ENCODE results near the gene FGD3.
A peak's percentile ranks its signal among the peaks of the same experiment; 100 is the strongest.

Gene FGD3

DNA sequence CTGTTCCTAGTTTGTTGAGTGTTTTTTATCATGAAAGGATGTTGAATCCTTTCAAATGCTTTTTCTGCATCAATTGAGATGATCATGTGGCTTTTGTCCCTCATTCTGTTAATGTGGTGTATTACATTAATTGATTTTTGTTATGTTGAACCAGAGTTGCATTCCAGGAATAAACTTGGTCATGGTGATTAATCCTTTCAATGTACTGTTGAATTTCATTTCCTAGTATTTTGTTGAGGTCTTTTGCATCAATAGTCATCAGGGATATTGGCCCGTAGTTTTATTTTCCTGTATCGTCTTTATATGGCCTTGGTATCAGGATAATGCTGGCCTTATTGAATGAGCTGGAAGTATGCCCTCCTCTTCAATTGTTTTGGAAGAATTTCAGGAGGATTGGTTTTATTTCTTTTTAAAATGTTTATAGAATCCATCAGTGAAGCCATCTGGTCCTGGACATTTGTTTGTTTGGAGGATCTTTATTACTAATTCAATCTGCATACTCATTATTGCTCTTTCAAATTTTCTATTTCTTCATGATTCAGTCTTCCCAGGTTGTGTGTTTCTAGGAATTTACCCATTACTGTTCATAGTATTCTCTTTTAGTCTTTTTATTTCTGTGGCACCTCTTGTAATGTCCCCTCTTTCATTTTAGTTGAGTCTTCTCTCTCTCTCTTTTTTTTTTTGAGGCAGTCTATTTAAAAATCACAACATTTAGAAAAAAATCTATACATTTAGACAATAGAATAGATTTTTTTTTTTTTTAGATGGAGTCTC, 32.1 kb downstream of the FGD3 start:
- H3K9ac ChIP-seq (ENCODE audit: low read depth, low read length), result no peak overlapping the region
- no peak overlapping the region for H3K4me3 ChIP-seq (ENCODE audit: low read length)
- H3K4me1 ChIP-seq (ENCODE audit: insufficient read depth, low read length), result no peaks in the 10 kb centered on the region
- no peaks in the 10 kb centered on the region for H3K27me3 ChIP-seq (ENCODE audit: insufficient read depth, low read length)
- H3K9me3 ChIP-seq (ENCODE audit: insufficient read depth, low read depth, low read length), result peaks cover 35% of the 10 kb centered on the region
- H3K36me3 ChIP-seq (ENCODE audit: insufficient read depth, low read length), result no peaks in the 10 kb centered on the region
- no peak overlapping the region for H3K27ac ChIP-seq (ENCODE audit: low read depth, low read length)
- WGBS, result 94% methylated on average over 2 of the region's 2 CpGs

DNA sequence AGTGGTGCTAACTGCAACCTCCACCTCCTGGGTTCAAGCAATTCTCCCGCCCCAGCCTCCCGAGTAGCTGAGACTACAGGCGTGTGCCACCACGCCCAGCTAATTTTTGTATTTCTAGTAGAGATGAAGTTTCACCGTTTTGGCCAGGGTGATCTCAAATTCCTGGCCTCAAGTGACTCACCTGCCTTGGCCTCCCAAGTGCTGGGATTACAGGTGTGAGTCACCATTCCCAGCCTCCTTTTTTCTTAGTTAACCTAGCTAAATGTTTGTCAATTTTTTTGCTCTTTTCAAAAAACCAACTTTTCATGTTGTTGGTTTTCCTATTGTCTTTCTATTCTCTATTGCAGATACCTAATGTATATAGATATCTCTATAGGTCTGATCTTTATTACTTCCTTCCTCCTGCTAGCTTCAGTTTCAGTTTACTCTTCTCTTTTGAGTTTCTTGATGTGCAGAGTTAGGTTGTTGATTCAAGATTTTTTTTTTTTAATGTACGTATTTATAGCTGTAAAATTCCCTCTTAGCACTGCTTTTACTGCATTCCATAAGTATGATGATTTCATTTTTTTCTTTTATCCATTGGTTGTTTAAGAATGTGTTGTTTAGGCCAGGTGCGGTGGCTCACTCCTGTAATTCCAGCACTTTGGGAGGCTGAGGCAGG, 32.9 kb downstream of the FGD3 start:
- whole genome bisulfite sequencing, result 89% methylated on average over 6 of the region's 7 CpGs
- no peak overlapping the region for H3K9ac ChIP-seq (ENCODE audit: low read depth, low read length)
- H3K27me3 ChIP-seq (ENCODE audit: insufficient read depth, low read length), result no peaks in the 10 kb centered on the region
- H3K4me3 ChIP-seq (ENCODE audit: low read length), result no peak overlapping the region
- H3K27ac ChIP-seq (ENCODE audit: low read depth, low read length), result no peak overlapping the region
- no peaks in the 10 kb centered on the region for H3K36me3 ChIP-seq (ENCODE audit: insufficient read depth, low read length)
- no peaks in the 10 kb centered on the region for H3K4me1 ChIP-seq (ENCODE audit: insufficient read depth, low read length)
- peaks cover 43% of the 10 kb centered on the region for H3K9me3 ChIP-seq (ENCODE audit: insufficient read depth, low read depth, low read length)

DNA sequence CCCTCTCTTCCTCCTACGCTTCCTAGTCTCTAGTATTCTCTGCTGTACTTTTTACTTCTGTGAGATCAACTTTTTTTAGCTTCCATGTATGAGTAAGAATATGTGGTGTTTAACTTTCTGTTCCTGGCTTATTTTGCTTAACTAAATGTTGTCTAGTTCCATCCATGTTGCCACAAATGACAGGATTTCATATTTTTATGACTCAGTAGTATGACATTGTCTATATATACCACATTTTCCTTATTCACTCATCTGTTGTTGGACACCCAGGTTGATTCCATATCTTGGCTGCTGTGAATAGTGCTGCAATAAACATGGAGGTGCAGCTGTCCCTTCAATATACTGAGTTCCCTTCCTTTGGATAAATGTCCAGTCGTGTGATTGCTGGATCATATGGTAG, 34.8 kb downstream of the FGD3 start:
- Histone ChIP-seq H3K36me3 (ENCODE audit: insufficient read depth, low read length) (no peaks in the 10 kb centered on the region), H3K9me3 (ENCODE audit: insufficient read depth, low read depth, low read length) (peaks cover 59% of the 10 kb centered on the region), H3K27me3 (ENCODE audit: insufficient read depth, low read length) (no peaks in the 10 kb centered on the region), H3K4me3 (ENCODE audit: low read length) (no peak overlapping the region), H3K9ac (ENCODE audit: low read depth, low read length) (no peak overlapping the region), H3K4me1 (ENCODE audit: insufficient read depth, low read length) (no peaks in the 10 kb centered on the region), H3K27ac (ENCODE audit: low read depth, low read length) (no peak overlapping the region)
- 93% methylated on average over 1 of the region's 2 CpGs for WGBS

DNA sequence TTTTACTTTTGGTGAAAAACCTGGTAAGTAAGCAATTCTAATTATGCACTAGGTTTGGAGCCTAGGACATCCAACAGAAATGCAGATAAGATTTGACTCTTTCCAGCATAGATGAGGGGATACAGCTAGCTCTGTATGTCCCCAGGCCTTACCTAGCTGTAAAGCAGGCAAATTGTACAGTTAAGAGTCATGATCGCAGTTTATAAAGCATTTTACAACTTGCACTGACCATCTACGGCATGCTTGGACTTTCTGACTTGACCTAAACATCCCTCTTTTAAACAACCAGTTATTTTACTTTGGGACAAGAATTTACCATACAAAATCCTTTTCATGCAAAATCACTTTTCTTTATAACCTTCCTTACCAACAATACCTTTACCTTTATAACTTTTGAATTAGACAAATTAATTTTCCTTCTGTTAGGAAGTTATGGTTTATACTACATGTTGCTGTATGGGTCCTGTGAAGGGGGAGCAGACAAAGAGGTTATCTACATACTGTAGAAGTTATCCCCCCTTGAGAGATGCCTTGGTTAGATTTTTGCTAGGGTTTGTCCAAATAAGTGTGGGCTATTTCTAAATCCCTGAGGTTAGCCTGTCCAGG, 36.8 kb downstream of the FGD3 start:
- no peaks in the 10 kb centered on the region for H3K36me3 ChIP-seq (ENCODE audit: insufficient read depth, low read length)

DNA sequence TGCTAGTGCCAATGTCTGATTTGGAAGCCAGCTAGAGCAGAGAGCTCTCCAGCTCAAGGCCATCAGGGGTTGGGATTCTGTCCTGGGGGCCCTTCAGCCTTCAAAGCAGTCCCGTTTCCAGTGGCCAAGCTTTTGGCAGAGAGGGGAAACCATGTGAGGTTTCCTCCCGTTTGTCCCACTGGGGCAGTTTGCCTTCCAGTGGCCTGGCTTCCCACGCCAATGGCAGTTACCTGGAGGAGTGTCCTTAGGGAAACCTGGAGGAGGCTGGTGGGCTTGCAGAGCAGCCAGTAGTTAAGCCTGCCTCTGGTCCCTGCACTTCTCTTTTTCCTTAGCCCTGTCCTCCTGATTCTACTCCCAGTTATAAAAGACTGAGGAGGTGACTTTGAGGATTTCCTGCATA, 37.7 kb downstream of the FGD3 start:
- peaks cover 11% of the 10 kb centered on the region for H3K4me1 ChIP-seq (ENCODE audit: insufficient read depth, low read length)
- H3K27ac ChIP-seq (ENCODE audit: low read depth, low read length), result no peak overlapping the region
- no peaks in the 10 kb centered on the region for H3K36me3 ChIP-seq (ENCODE audit: insufficient read depth, low read length)
- H3K9ac ChIP-seq (ENCODE audit: low read depth, low read length), result no peak overlapping the region
- no peaks in the 10 kb centered on the region for H3K27me3 ChIP-seq (ENCODE audit: insufficient read depth, low read length)
- 95% methylated on average over 3 of the region's 3 CpGs for WGBS
- H3K4me3 ChIP-seq (ENCODE audit: low read length), result no peak overlapping the region
- peaks cover 76% of the 10 kb centered on the region for H3K9me3 ChIP-seq (ENCODE audit: insufficient read depth, low read depth, low read length)

More for the DNA sequence above, 36.8 kb downstream of the FGD3 start:
- 74% methylated on average over 2 of the region's 2 CpGs for WGBS
- Histone ChIP-seq H3K9me3 (ENCODE audit: insufficient read depth, low read depth, low read length) (peaks cover 76% of the 10 kb centered on the region), H3K27ac (ENCODE audit: low read depth, low read length) (no peak overlapping the region), H3K9ac (ENCODE audit: low read depth, low read length) (no peak overlapping the region), H3K27me3 (ENCODE audit: insufficient read depth, low read length) (no peaks in the 10 kb centered on the region), H3K4me1 (ENCODE audit: insufficient read depth, low read length) (peaks cover 6% of the 10 kb centered on the region; the same call in 1 of the 2 replicates), H3K4me3 (ENCODE audit: low read length) (no peak overlapping the region)

DNA sequence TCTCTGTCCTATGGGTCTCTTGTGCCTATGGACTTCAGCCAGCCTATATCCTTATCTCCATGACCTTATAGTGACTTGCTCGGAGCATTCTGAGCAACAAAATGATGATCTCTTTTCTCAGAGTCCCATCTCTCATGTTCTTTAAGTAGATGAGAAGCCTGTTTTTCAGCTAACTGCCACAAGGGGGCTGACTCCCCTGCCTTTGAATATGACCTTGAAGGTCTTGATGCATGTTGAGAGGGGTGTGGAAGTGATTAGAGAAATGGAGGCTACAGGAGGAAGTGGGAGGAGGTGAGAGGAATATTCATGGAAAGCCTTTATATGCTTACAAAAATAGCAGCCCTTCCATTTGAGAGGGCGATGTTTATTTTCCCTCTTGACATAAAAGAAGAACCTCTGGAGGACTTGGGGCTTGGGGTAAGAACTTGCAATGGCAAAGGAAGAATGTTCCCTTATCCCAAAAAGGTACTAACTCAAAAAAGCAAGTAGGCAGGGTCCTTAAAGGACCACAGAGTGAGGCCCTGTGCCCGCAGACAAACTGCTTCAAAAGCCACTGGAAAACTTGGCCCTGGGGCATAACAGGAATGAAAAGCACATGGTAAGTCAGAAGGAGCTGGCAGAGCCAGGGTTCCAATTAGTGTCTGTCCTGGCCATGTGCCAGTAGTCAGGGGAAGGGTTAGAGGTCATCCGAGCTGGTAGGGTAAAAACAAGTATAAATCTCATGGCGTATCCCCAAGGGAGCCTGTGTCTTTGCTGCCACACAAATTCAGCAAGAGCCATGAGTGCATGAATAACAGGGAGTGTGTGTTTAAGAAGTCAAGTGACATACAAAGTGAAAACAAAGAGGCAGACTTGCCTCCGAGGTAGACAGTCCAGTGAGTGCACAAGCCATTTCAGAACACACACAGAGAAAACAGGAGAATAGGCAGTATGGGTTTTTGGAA, 39.1 kb downstream of the FGD3 start:
- Histone ChIP-seq H3K27ac (ENCODE audit: low read depth, low read length) (no peak overlapping the region), H3K4me3 (ENCODE audit: low read length) (no peak overlapping the region), H3K9me3 (ENCODE audit: insufficient read depth, low read depth, low read length) (peaks cover 70% of the 10 kb centered on the region), H3K36me3 (ENCODE audit: insufficient read depth, low read length) (no peaks in the 10 kb centered on the region), H3K9ac (ENCODE audit: low read depth, low read length) (no peak overlapping the region), H3K4me1 (ENCODE audit: insufficient read depth, low read length) (peaks cover 25% of the 10 kb centered on the region), H3K27me3 (ENCODE audit: insufficient read depth, low read length) (no peaks in the 10 kb centered on the region)
- WGBS, result 85% methylated on average over 6 of the region's 6 CpGs

DNA sequence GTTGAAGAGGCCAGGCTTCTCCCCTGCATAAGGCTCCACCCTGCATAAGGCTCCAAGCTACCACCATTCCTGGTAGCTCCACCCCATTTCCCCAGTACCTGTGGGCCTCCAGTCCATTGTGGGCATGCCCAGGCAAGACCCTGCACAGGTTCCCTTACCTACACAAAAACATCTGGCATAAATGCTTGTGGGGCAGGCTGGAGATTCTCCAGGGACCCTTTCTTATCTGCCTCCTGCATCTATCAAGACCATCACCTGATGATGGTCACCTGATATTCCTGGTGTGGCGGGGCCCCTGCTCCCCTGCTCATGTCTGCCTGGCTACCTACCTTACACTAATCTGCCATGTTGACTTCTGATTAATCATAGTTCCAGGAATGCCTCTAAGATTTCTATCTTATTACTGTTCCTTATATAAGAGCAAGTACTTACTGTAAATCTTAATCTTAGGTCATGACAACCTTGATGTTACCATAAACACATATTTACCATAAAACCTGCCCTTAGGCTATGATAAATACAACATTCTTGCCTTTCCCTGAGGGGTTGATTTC, 41.0 kb downstream of the FGD3 start:
- Histone ChIP-seq H3K27ac (ENCODE audit: low read depth, low read length) (peak overlapping the region; percentile 95; the same call in 1 of the 2 replicates), H3K4me3 (ENCODE audit: low read length) (no peak overlapping the region), H3K27me3 (ENCODE audit: insufficient read depth, low read length) (no peaks in the 10 kb centered on the region), H3K36me3 (ENCODE audit: insufficient read depth, low read length) (no peaks in the 10 kb centered on the region), H3K9ac (ENCODE audit: low read depth, low read length) (peak overlapping the region; percentile 8; the same call in 1 of the 2 replicates), H3K4me1 (ENCODE audit: insufficient read depth, low read length) (peaks cover 33% of the 10 kb centered on the region), H3K9me3 (ENCODE audit: insufficient read depth, low read depth, low read length) (peaks cover 53% of the 10 kb centered on the region)
- WGBS, result 84% methylated on average over 1 of the region's 1 CpG

DNA sequence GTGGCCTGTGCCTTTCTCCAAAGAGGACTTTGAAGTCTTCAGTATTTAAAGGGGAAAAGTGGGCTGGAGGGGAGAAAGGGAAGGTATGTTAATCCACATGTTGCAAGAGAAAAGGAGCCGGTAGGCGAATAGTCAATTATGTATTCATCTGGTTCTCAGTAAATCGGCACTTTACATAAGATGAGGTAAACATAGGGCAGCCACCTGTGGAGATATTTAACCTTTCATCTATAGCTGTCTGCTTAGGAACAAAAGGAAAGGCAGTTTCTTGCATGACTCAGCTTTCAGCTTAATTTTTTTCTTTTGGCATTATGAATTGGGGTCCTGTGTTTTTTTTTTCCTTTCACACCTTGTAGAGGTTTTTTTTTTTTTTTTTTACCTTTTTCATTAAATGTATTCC, 42.2 kb downstream of the FGD3 start:
- Histone ChIP-seq H3K36me3 (ENCODE audit: insufficient read depth, low read length) (no peaks in the 10 kb centered on the region), H3K9ac (ENCODE audit: low read depth, low read length) (no peak overlapping the region), H3K27me3 (ENCODE audit: insufficient read depth, low read length) (no peaks in the 10 kb centered on the region), H3K4me1 (ENCODE audit: insufficient read depth, low read length) (peaks cover 33% of the 10 kb centered on the region), H3K27ac (ENCODE audit: low read depth, low read length) (peak overlapping the region; percentile 95), H3K4me3 (ENCODE audit: low read length) (no peak overlapping the region), H3K9me3 (ENCODE audit: insufficient read depth, low read depth, low read length) (peaks cover 40% of the 10 kb centered on the region)
- WGBS, result 7% methylated on average over 3 of the region's 3 CpGs

DNA sequence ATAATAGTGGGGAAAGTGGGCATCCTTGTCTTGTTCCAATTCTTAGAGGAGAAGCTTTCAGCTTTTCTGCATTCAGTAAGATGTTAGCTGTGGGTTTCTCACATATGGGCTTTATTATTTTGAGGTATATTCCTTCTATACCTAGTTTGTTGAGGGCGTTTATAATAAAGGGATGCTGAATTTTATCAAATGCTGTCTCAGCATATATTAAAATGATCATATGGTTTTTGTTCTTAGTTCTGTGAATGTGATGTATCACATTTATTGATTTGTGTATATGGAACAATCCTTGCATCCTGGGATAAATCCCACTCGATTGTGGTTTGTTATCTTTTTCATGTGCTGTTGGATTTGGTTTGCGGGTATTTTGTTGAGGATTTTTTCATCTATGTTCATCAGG, 43.1 kb downstream of the FGD3 start:
- Histone ChIP-seq H3K4me1 (ENCODE audit: insufficient read depth, low read length) (peaks cover 33% of the 10 kb centered on the region), H3K9me3 (ENCODE audit: insufficient read depth, low read depth, low read length) (peaks cover 32% of the 10 kb centered on the region), H3K27ac (ENCODE audit: low read depth, low read length) (peak overlapping the region; percentile 95), H3K9ac (ENCODE audit: low read depth, low read length) (no peak overlapping the region), H3K36me3 (ENCODE audit: insufficient read depth, low read length) (no peaks in the 10 kb centered on the region), H3K4me3 (ENCODE audit: low read length) (no peak overlapping the region), H3K27me3 (ENCODE audit: insufficient read depth, low read length) (no peaks in the 10 kb centered on the region)
- WGBS, result 90% methylated on average over 3 of the region's 3 CpGs

DNA sequence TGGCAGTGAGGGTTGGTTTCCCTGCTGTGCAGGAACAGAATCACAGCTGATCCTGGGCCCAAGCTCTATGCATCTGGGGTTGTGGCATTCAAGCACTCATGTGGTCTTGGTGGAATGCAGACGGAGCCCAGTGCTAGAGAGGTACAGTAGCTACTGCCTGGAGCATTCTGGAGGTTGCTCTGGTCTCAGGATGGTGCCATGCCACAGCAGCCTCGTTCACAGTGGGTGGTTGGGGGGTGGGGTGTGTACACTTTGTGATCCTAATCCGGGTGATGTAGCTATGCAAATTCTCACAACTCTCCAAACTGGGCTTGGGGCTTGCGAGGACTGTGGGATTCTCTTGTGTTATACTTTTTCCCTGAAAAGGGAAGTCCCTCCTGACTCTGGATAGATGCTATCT, 45.2 kb downstream of the FGD3 start:
- H3K27ac ChIP-seq (ENCODE audit: low read depth, low read length), result peak overlapping the region; percentile 74; the same call in 1 of the 2 replicates
- no peak overlapping the region for H3K4me3 ChIP-seq (ENCODE audit: low read length)
- no peak overlapping the region for H3K9ac ChIP-seq (ENCODE audit: low read depth, low read length)
- peaks cover 13% of the 10 kb centered on the region for H3K9me3 ChIP-seq (ENCODE audit: insufficient read depth, low read depth, low read length)
- H3K27me3 ChIP-seq (ENCODE audit: insufficient read depth, low read length), result no peaks in the 10 kb centered on the region
- H3K36me3 ChIP-seq (ENCODE audit: insufficient read depth, low read length), result no peaks in the 10 kb centered on the region
- 41% methylated on average over 4 of the region's 4 CpGs for WGBS
- peaks cover 33% of the 10 kb centered on the region for H3K4me1 ChIP-seq (ENCODE audit: insufficient read depth, low read length)
